Kidney epithelial cell (primary cell): ENCODE data around the gene UNC93B1. TPM values are rescaled to one million over a fixed set of nuclear protein-coding genes. Genes with fewer than 3 reads are reported as not detected.

Source experiments
- DNase-seq: peaks from one replicate; pipeline ENCODE4 v3.0.0-alpha.2; 2010; ENCODE audit warnings: low read depth
- H3K27me3 ChIP-seq: 2 replicates; pipeline ENCODE4 v1.6.0; 2011; ENCODE audit warnings: low read length; ENCODE audit not compliant: control insufficient read depth, insufficient read depth
- H3K36me3 ChIP-seq: 2 replicates; pipeline ENCODE4 v1.5.1; 2011; ENCODE audit warnings: low read length; ENCODE audit not compliant: control insufficient read depth, insufficient read depth
- H3K4me3 ChIP-seq: 2 replicates; pipeline ENCODE4 v1.5.1; 2011; ENCODE audit warnings: low read depth, mild to moderate bottlenecking, control low read depth, low read length
- CTCF ChIP-seq: IDR thresholded peaks from 2 replicates; pipeline ENCODE4 v1.5.1; 2011; ENCODE audit warnings: mild to moderate bottlenecking, moderate library complexity, low read length, control low read depth, inconsistent platforms; ENCODE audit not compliant: insufficient read depth, poor library complexity, severe bottlenecking
- total RNA-seq: library from RNA; depleted of rRNA; stranded (reverse); fragments of >200 nt; gene quantifications from 2 replicates; pipeline ENCODE4 v1.2.3, GENCODE V29; 2015

The UNC93B1 gene
- total RNA-seq, 1 donor from 2014 or later: 21.0 TPM

- Histone ChIP-seq H3K27me3 (no peaks in the 10 kb centered on the region), H3K36me3 (no peaks in the 10 kb centered on the region), H3K4me3 (no peak overlapping the region)
- no peak for DNase-seq
- no peak for TF ChIP-seq CTCF
Observed at GRCh38 chr11:68016161-68016903, 12.4 kb upstream of the UNC93B1 start.

DNA sequence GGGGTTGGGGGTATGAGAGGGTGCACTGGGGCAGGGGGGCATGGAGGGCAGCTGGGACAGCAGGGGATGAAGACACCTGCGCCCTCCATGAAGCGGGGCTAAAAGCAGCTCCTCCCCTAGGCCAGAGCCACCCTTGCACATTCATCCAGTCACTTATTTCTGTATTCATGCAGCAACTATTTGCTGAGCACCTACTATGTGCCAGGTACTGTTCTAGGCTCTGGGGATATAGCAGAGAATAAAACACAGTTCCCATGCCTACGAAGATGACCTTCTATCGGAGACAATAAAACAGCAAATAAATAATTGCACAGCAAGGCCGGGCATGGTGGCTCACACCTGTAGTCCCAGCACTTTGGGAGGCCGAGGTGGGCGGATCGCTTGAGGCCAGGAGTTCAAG is 11.6 kb upstream of the UNC93B1 start:
- Histone ChIP-seq H3K36me3 (no peaks in the 10 kb centered on the region), H3K4me3 (no peak overlapping the region), H3K27me3 (no peaks in the 10 kb centered on the region)
- no peak for DNase-seq
- TF ChIP-seq CTCF: no peak

GRCh38 chr11:68014947-68015447 is 11.1 kb upstream of the UNC93B1 start:
- H3K27me3 ChIP-seq: no peaks in the 10 kb centered on the region
- H3K36me3 ChIP-seq: no peaks in the 10 kb centered on the region
- H3K4me3 ChIP-seq: no peak overlapping the region
- no peak for TF ChIP-seq CTCF
- DNase-seq: no peak

- Histone ChIP-seq H3K27me3 (no peaks in the 10 kb centered on the region), H3K36me3 (no peaks in the 10 kb centered on the region), H3K4me3 (no peak overlapping the region)
- DNase-seq: peak; percentile 66
- no peak for TF ChIP-seq CTCF
Observed at GRCh38 chr11:68014157-68014946, 10.5 kb upstream of the UNC93B1 start.

- DNase-seq: no peak
- no peaks in the 10 kb centered on the region for H3K36me3 ChIP-seq
- no peak for TF ChIP-seq CTCF
- no peak overlapping the region for H3K4me3 ChIP-seq
- no peaks in the 10 kb centered on the region for H3K27me3 ChIP-seq
Observed at GRCh38 chr11:68013611-68014156, 9.8 kb upstream of the UNC93B1 start.
